Ovary (tissue), 9 donors: ENCODE measurements around the gene ATP8B4. TPM values are rescaled to one million over a fixed set of nuclear protein-coding genes. Genes with fewer than 3 reads are reported as not detected.

Experiments
- DNase-seq, 5 donors: peaks; one replicate each; pipeline ENCODE4 v3.0.0-alpha.2; 2019 to 2020
- H3K27ac ChIP-seq, 2 donors: fragments of 200-600 bp; one replicate each; pipeline versions ENCODE4 v1.5.1 to v1.8.0; 2019 to 2022
- H3K27me3 ChIP-seq: fragments of 200-600 bp; one replicate; pipeline ENCODE4 v1.8.0; 2022
- H3K36me3 ChIP-seq: fragments of 200-600 bp; sonication (generic); one replicate; pipeline ENCODE4 v1.5.1; 2019
- H3K4me1 ChIP-seq: one replicate; pipeline ENCODE4 v1.8.1; 2013; ENCODE audit warnings: mild to moderate bottlenecking, moderate library complexity; ENCODE audit not compliant: insufficient read depth
- H3K4me3 ChIP-seq: fragments of 200-600 bp; sonication (generic); one replicate; pipeline ENCODE4 v1.5.1; 2017
- H3K9me3 ChIP-seq, 2 donors: fragments of 200-600 bp in 1 of 2; sonication (generic) in 1 of 2; one replicate each; pipeline versions ENCODE4 v1.5.1 to v1.8.1; 2013 to 2019; ENCODE audit warnings: mild to moderate bottlenecking in 1 of 2, moderate library complexity in 1 of 2
- CTCF ChIP-seq, 3 donors: fragments of 450-650 bp in 2 of 3; fragments of 200-600 bp in 1 of 3; IDR thresholded peaks; one replicate each; pipeline versions ENCODE4 v1.5.1 to v1.8.0; 2016 to 2022; ENCODE audit warnings: antibody characterized with exemption in 3 of 3, mild to moderate bottlenecking in 1 of 3
- EP300 ChIP-seq: sonication (generic); formaldehyde crosslinking; IDR thresholded peaks from one replicate; pipeline ENCODE4 v1.6.1; 2017; ENCODE audit warnings: antibody characterized with exemption
- POLR2A ChIP-seq: fragments of 450-650 bp; IDR thresholded peaks from one replicate; pipeline ENCODE4 v1.6.1; 2017; ENCODE audit warnings: antibody characterized with exemption, mild to moderate bottlenecking, moderate library complexity
- WGBS, 3 donors: extraction: QIAGEN DNeasy Blood & Tissue Kit in 1 of 3; methylation state at CpG; one replicate each; pipeline versions ENCODE4 v1.1.5 to v1.1.7; 2013 to 2017; 5-methylcytosine and 5-hydroxymethylcytosine counted together
- intact Hi-C, 4 donors: fragments of 100-400 bp; cut with DNase I; formaldehyde crosslinking; loops; one replicate each; pipeline versions ENCODE4 v1.11.0 to v1.15.1; 2022 to 2023
- polyA plus RNA-seq, 2 donors: library from polyadenylated mRNA; stranded (reverse); fragments of 200-250 nt in 1 of 2; fragments of 350-450 nt in 1 of 2; fragmentation: Illumina TruSeq in 1 of 2; extraction: RNeasy Lipid Tissue Mini Kit (QIAGEN cat#74804) in 1 of 2; gene quantifications; one replicate each; pipeline ENCODE4 v1.2.3, GENCODE V29; 2013 to 2014
- total RNA-seq, 7 donors: library from RNA; depleted of rRNA in 2 of 7; stranded (reverse); fragments of >200 nt in 2 of 7; fragmentation: NEBNext Ultra II Directional in 3 of 7; extraction: Animal tissue kit (Norgen Biotek cat#: 25700) in 3 of 7; gene quantifications; one replicate each; pipeline versions ENCODE4 v1.1.0 to v1.2.4, GENCODE V29; 2016 to 2023
- donor health status: DM: no; HTN: no; CAD: no; lungs with moderate emphysema.
- donor health status: DM: no; HTN: no; CAD: no.
- donor health status: Bipolar disorder and iron deficiency.
- donor health status: DM: yes; HTN: yes; CAD: no.
- donor health status: DM: no; HTN: no; CAD: no.
- donor health status: DM: yes; HTN: yes; CAD: no.

ATP8B4 gene
- total and polyA plus RNA-seq, 9 donors, result 3.7 to 14.4 (median 7.1) TPM

GRCh38 chr15:49905221-49905620, 213.8 kb downstream of the ATP8B4 start:
- intact Hi-C loops, result loop anchor here in 2 of 4 donors (10.0 kb wide), 4 partner anchors 90 to 470 kb away; no protein-coding TSS in a partner anchor
- Histone ChIP-seq H3K27ac (no peak overlapping the region), H3K4me3 (no peak overlapping the region), H3K27me3 (no peaks in the 10 kb centered on the region), H3K9me3 (no peaks in the 10 kb centered on the region), H3K36me3 (no peaks in the 10 kb centered on the region), H3K4me1 (peaks cover 9% of the 10 kb centered on the region)
- no peak for TF ChIP-seq EP300
- TF ChIP-seq POLR2A, result no peak
- no peak for TF ChIP-seq CTCF (IDR thresholded peaks at IDR 0.05)
- DNase-seq, result no peak

- no peak for TF ChIP-seq POLR2A
- no peak for TF ChIP-seq CTCF (IDR thresholded peaks at IDR 0.05)
- no peak for TF ChIP-seq EP300
- Histone ChIP-seq H3K27ac (no peak overlapping the region), H3K9me3 (no peaks in the 10 kb centered on the region), H3K27me3 (no peaks in the 10 kb centered on the region), H3K36me3 (no peaks in the 10 kb centered on the region), H3K4me3 (no peak overlapping the region), H3K4me1 (peaks cover 11% of the 10 kb centered on the region)
- DNase-seq, result no peak
- intact Hi-C loops, result loop anchor here in 2 of 4 donors (5.0 to 10.0 kb wide), 5 partner anchors 91 to 469 kb away; partner anchors contain the start of genes DTWD1 (in 2 of the 2) and FAM227B (in 2 of the 2)
Observed at GRCh38 chr15:49904296-49904695, 214.7 kb downstream of the ATP8B4 start.

GRCh38 chr15:49902685-49903501, 216.1 kb downstream of the ATP8B4 start:
- Histone ChIP-seq H3K27ac (peak overlapping the region; percentile 23 to 85), H3K27me3 (no peaks in the 10 kb centered on the region), H3K9me3 (no peaks in the 10 kb centered on the region), H3K4me3 (no peak overlapping the region), H3K36me3 (no peaks in the 10 kb centered on the region), H3K4me1 (peaks cover 12% of the 10 kb centered on the region)
- WGBS, 3 donors, result 7 to 12% (median 11%) methylated on average over 7 of the region's 7 CpGs
- no peak for DNase-seq
- no peak for TF ChIP-seq POLR2A
- no peak for TF ChIP-seq CTCF (IDR thresholded peaks at IDR 0.05)
- TF ChIP-seq EP300, result no peak
- intact Hi-C loops, result loop anchor here in 2 of 4 donors (5.0 to 10.0 kb wide), 5 partner anchors 92 to 468 kb away; partner anchors contain the start of genes DTWD1 (in 2 of the 2) and FAM227B (in 2 of the 2)

- H3K9me3 ChIP-seq, result no peaks in the 10 kb centered on the region
- DNase-seq, result no peak
- H3K4me1 ChIP-seq, result peaks cover 12% of the 10 kb centered on the region
- H3K36me3 ChIP-seq, result no peaks in the 10 kb centered on the region
- intact Hi-C loops, result loop anchor here in 2 of 4 donors (5.0 to 10.0 kb wide), 5 partner anchors 93 to 467 kb away; partner anchors contain the start of genes DTWD1 (in 2 of the 2) and FAM227B (in 2 of the 2)
- peak in 2 of 3 donors; percentile 19 to 59 for TF ChIP-seq CTCF (IDR thresholded peaks at IDR 0.05)
- TF ChIP-seq EP300, result no peak
- peak; percentile 22 for TF ChIP-seq POLR2A
- no peaks in the 10 kb centered on the region for H3K27me3 ChIP-seq
- H3K4me3 ChIP-seq, result peak overlapping the region; percentile 5
- peak overlapping the region; percentile 65 to 85 for H3K27ac ChIP-seq
- WGBS, 3 donors, result 5 to 9% (median 9%) methylated on average over 2 of the region's 2 CpGs
Observed at GRCh38 chr15:49901996-49902684, 216.9 kb downstream of the ATP8B4 start.
